HCT116 (cell line): ENCODE measurements around the gene HOXD9. TPM values are rescaled to one million over a fixed set of nuclear protein-coding genes. Genes with fewer than 3 reads are reported as not detected.

Experiments used
- ATAC-seq: fragments of 200-7000 bp; cut with Tn5 transposase; 2 replicates; pipeline ENCODE4 v1.9.1; 2020; ENCODE audit warnings: mild to moderate bottlenecking, moderate library complexity
- BruUV-seq: library from RNA; stranded (reverse); fragments of 400-500 nt; replicated peaks from 2 replicates; lab custom pipeline; 2021; lab: Mats Ljungman, UMichigan
- CTCF ChIA-PET: fragments of 300-600 bp; sonication (Branson Sonifier 250); formaldehyde crosslinking; loops from one replicate; lab custom pipeline; 2021; ENCODE audit warnings: antibody characterized with exemption; lab: Charles Lee
- POLR2A ChIA-PET: fragments of 300-600, 350-600 bp; sonication (Branson Sonifier 250); formaldehyde crosslinking; loops from one replicate; lab custom pipeline; 2021; ENCODE audit warnings: antibody characterized with exemption; lab: Charles Lee
- RAD21 ChIA-PET, 2 experiments: fragments of 300-600 bp; sonication (Branson Sonifier 250); formaldehyde crosslinking; loops; one replicate each; lab custom pipeline; 2023; ENCODE audit warnings: low total read pairs in 2 of 2; ENCODE audit not compliant: uncharacterized antibody in 2 of 2, unreplicated experiment in 2 of 2, low non-redundant PET in 1 of 2; lab: Charles Lee
- DNase-seq: peaks from one replicate; pipeline ENCODE4 v3.0.0-alpha.2; 2010; ENCODE audit warnings: low read depth, low spot score
- H2AFZ ChIP-seq: fragments of 200-600 bp; shearing (Covaris generic), sonication (generic); 2 replicates; pipeline ENCODE4 v1.6.1; 2017; ENCODE audit warnings: low read depth, mixed run types, mixed read lengths, antibody characterized with exemption, low read length; ENCODE audit not compliant: poor library complexity, severe bottlenecking
- H3K27ac ChIP-seq: 2 replicates; pipeline ENCODE4 v1.5.1; 2012; ENCODE audit warnings: low read depth, low read length
- H3K27me3 ChIP-seq: fragments of 200-600 bp; sonication (generic); 2 replicates; pipeline ENCODE4 v1.6.1; 2016; ENCODE audit warnings: mixed run types, low read length, mixed read lengths; ENCODE audit not compliant: insufficient read depth
- H3K36me3 ChIP-seq, 2 experiments: fragments of 200-500 bp in 1 of 2; fragments of 200-600 bp in 1 of 2; sonication (Bioruptor generic) in 1 of 2; sonication (generic) in 1 of 2; 2 replicates each; pipeline versions ENCODE4 v1.5.1 to v1.6.1; 2014 to 2016; ENCODE audit warnings: low read length in 2 of 2, inconsistent platforms in 1 of 2, mixed read lengths in 1 of 2, mixed run types in 1 of 2; ENCODE audit not compliant: insufficient read depth in 2 of 2, control insufficient read depth in 1 of 2
- H3K4me1 ChIP-seq, 2 experiments: fragments of 200-600 bp in 1 of 2; sonication (generic) in 1 of 2; 2 replicates each; pipeline versions ENCODE4 v1.5.1 to v1.6.1; 2012 to 2017; ENCODE audit warnings: low read length in 2 of 2, inconsistent platforms in 1 of 2, mild to moderate bottlenecking in 1 of 2, mixed read lengths in 1 of 2, mixed run types in 1 of 2, moderate library complexity in 1 of 2; ENCODE audit not compliant: insufficient read depth in 2 of 2, control insufficient read depth in 1 of 2
- H3K4me2 ChIP-seq: fragments of 200-600 bp; sonication (generic); 2 replicates; pipeline ENCODE4 v1.6.1; 2017; ENCODE audit warnings: mixed run types, low read length, mixed read lengths
- H3K4me3 ChIP-seq, 2 experiments: fragments of 200-600 bp in 1 of 2; sonication (generic) in 1 of 2; replicated peaks in 1 of 2; 2 replicates each; pipeline ENCODE4 v1.5.1; 2011 to 2016; ENCODE audit warnings: low read length in 2 of 2, control low read depth in 1 of 2, low read depth in 1 of 2, mild to moderate bottlenecking in 1 of 2, mixed read lengths in 1 of 2, mixed run types in 1 of 2
- H3K79me2 ChIP-seq: fragments of 200-600 bp; sonication (generic); 2 replicates; pipeline ENCODE4 v1.6.1; 2017; ENCODE audit warnings: mild to moderate bottlenecking, mixed run types, low read length, moderate library complexity, mixed read lengths; ENCODE audit not compliant: insufficient read depth
- H3K9ac ChIP-seq: fragments of 200-600 bp; sonication (generic); 2 replicates; pipeline ENCODE4 v1.6.1; 2016; ENCODE audit warnings: low read length, mixed read lengths
- H3K9me2 ChIP-seq: fragments of 200-600 bp; sonication (generic), shearing (Covaris generic); 2 replicates; pipeline ENCODE4 v1.6.1; 2017; ENCODE audit warnings: mixed run types, mild to moderate bottlenecking, moderate library complexity; ENCODE audit not compliant: insufficient read depth
- H3K9me3 ChIP-seq, 2 experiments: fragments of 200-500 bp in 1 of 2; fragments of 200-600 bp in 1 of 2; sonication (Bioruptor generic) in 1 of 2; sonication (generic) in 1 of 2; 2 replicates each; pipeline ENCODE4 v1.6.1; 2014 to 2017; ENCODE audit warnings: low read length in 2 of 2, mixed read lengths in 2 of 2, inconsistent platforms in 1 of 2, low read depth in 1 of 2, mild to moderate bottlenecking in 1 of 2, mixed run types in 1 of 2, moderate library complexity in 1 of 2; ENCODE audit not compliant: control insufficient read depth in 1 of 2, insufficient read depth in 1 of 2
- H4K20me1 ChIP-seq: fragments of 200-600 bp; sonication (generic), shearing (Covaris generic); 2 replicates; pipeline ENCODE4 v1.6.1; 2017; ENCODE audit warnings: mixed run types, mild to moderate bottlenecking, moderate library complexity; ENCODE audit not compliant: insufficient read depth
- CBX3 ChIP-seq: IDR thresholded peaks from 2 replicates; pipeline ENCODE4 v1.6.1; 2012; ENCODE audit warnings: low read depth
- CEBPB ChIP-seq: IDR thresholded peaks from 2 replicates; pipeline ENCODE4 v1.6.1; 2012; ENCODE audit warnings: low read depth
- ELF1 ChIP-seq: IDR thresholded peaks from 2 replicates; pipeline ENCODE4 v1.6.1; 2012; ENCODE audit warnings: low read depth, borderline replicate concordance
- JUND ChIP-seq: IDR thresholded peaks from 2 replicates; pipeline ENCODE4 v1.6.1; 2012
- POLR2A ChIP-seq: IDR thresholded peaks from 2 replicates; pipeline ENCODE4 v1.7.0; 2011; ENCODE audit warnings: borderline replicate concordance; ENCODE audit not compliant: insufficient read depth, insufficient read length; ENCODE audit errors: extremely low read depth
- RAD21 ChIP-seq: IDR thresholded peaks from 2 replicates; pipeline ENCODE4 v1.6.1; 2012; ENCODE audit warnings: low read depth, mild to moderate bottlenecking
- REST ChIP-seq: IDR thresholded peaks from 2 replicates; pipeline ENCODE4 v1.6.1; 2012; ENCODE audit warnings: low read depth
- SRF ChIP-seq: IDR thresholded peaks from 2 replicates; pipeline ENCODE4 v1.6.1; 2012; ENCODE audit warnings: low read depth
- ZBTB33 ChIP-seq: IDR thresholded peaks from 2 replicates; pipeline ENCODE4 v1.6.1; 2011; ENCODE audit warnings: mild to moderate bottlenecking, low read length, moderate library complexity; ENCODE audit not compliant: insufficient replicate concordance; ENCODE audit errors: extremely low read depth
- ZFX ChIP-seq: fragments of 450-650 bp; IDR thresholded peaks from 2 replicates; pipeline ENCODE4 v1.6.1; 2017
- ZNF274 ChIP-seq: fragments of 200-500 bp; sonication (Bioruptor generic); IDR thresholded peaks from 2 replicates; pipeline ENCODE4 v1.6.1; 2014; ENCODE audit warnings: mild to moderate bottlenecking, low read depth, low read length, inconsistent platforms
- intact Hi-C: fragments of 100-400 bp; cut with micrococcal nuclease; formaldehyde crosslinking; loops from 2 replicates; pipeline ENCODE4 v1.10.0; 2022
- total RNA-seq: library from RNA; stranded (reverse); gene quantifications from one replicate; pipeline ENCODE4 v1.2.1, GENCODE V29; 2021; ENCODE audit not compliant: unreplicated experiment
- TF ChIP-seq, protein P1 (sequence below): IDR thresholded peaks from 2 replicates; pipeline ENCODE4 v1.6.1; 2012

Gene HOXD9
- total RNA-seq, 1 experiment from 2014 or later: not detected

DNA sequence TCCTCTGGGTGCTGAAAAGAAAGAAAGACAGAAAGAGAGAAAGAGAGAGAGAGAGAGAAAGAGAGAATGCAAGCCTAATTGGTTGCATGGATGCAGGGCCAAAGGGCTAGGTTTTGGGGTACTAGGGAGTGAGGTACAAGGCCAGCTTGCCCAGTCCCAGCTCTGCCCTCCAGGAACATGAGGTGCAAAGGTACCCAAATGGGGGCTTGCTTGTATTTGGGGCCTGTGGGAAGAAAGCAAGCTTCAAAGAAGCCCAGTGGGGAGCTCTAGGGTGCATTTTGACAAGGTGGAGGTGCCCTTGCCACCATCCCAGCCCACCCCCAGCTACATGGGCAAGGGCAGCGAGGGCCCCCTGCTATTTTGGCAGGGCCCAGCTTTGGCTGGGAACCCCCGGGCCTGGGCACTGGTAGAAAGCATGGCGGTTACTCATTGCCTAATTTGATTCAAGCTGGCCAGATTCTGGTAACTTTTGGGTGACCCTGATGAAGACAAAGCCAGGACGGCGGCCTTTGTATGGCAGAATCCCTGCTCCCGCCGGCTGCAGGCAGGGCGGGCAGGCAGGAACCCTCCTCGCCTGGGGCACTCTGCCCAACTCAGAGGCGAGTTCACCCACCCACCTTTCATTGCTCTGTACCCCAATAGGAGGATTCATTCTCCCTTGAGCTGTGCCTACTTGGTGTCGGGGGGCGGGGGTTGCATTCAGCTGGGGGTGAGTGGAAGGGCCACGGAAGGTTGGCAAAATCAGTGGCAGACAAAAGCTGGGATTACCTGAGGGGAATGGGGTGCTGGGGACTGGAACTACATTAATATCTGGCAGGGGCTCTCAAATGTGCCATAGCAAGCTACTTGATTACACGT is 28.3 kb downstream of the HOXD9 start:
- no peaks in the 10 kb centered on the region for H3K27me3 ChIP-seq

DNA sequence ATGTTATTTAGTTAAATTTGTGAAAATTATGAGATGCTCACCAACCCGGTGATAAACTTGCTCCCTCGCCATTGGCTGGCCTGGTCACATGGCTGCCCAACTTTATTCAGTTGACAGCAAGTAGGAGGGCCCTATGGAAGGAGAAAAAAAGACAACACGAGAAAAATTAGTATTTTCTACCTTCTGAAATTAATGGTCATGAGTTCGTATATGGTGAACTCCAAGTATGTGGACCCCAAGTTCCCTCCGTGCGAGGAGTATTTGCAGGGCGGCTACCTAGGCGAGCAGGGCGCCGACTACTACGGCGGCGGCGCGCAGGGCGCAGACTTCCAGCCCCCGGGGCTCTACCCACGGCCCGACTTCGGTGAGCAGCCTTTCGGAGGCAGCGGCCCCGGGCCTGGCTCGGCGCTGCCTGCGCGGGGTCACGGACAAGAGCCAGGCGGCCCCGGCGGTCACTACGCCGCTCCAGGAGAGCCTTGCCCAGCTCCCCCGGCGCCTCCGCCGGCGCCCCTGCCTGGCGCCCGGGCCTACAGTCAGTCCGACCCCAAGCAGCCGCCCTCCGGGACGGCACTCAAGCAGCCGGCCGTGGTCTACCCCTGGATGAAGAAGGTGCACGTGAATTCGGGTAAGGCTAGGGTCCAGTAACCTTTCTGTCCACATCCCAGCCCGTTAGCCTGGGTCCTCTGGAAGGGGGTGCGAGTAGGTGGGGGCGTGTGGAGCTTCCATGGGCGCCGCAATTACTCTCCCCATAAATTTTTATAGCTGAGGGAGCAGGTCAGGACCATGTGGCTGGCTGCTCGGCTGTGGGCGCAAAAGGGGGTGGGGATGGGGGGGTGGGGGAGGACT is 29.1 kb downstream of the HOXD9 start, which contains the start of gene HOXD4:
Gene HOXD4, plus strand, starts transcription at position 109 of the 846 bp plus-strand sequence. Its CDS starts 84 bp downstream, at position 193.
- DNase-seq: no peak
- no peak for ATAC-seq
- H4K20me1 ChIP-seq: no peaks in the 10 kb centered on the region
- intact Hi-C loops: no loop called here
- no peak within 1 kb of the TSS for H3K27ac ChIP-seq
- CTCF ChIA-PET: no interaction called here
- H3K4me3 ChIP-seq: no peak within 1 kb of the TSS
- RAD21 ChIA-PET: no interaction called here
- no peak within 1 kb of the TSS for H3K4me2 ChIP-seq
- no peaks in the 10 kb centered on the region for H3K79me2 ChIP-seq
- H3K9ac ChIP-seq: no peak within 1 kb of the TSS
- POLR2A ChIA-PET: no interaction called here
- H3K27me3 ChIP-seq: no peaks in the 10 kb centered on the region
- no peaks in the 10 kb centered on the region for H3K4me1 ChIP-seq
- no peaks in the 10 kb centered on the region for H3K9me3 ChIP-seq
- H2AFZ ChIP-seq: no peak within 1 kb of the TSS
- no peaks in the 10 kb centered on the region for H3K36me3 ChIP-seq
- BruUV-seq: no TSS peak
- H3K9me2 ChIP-seq: no peaks in the 10 kb centered on the region
- TF ChIP-seq ELF1 (no peak), RAD21 (no peak), REST (no peak), CBX3 (no peak), ZFX (no peak), POLR2A (no peak), ZNF274 (no peak), JUND (no peak), ZBTB33 (no peak), SRF (no peak)
- TF ChIP-seq, protein P1, sequence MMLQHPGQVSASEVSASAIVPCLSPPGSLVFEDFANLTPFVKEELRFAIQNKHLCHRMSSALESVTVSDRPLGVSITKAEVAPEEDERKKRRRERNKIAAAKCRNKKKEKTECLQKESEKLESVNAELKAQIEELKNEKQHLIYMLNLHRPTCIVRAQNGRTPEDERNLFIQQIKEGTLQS: no peak

More for the DNA sequence above, 28.3 kb downstream of the HOXD9 start:
- RAD21 ChIA-PET: no interaction called here
- intact Hi-C loops: no loop called here
- Histone ChIP-seq H3K27ac (no peak overlapping the region), H3K9me3 (no peaks in the 10 kb centered on the region), H3K4me1 (no peaks in the 10 kb centered on the region), H4K20me1 (no peaks in the 10 kb centered on the region), H3K36me3 (no peaks in the 10 kb centered on the region), H2AFZ (no peak overlapping the region), H3K4me2 (no peak overlapping the region), H3K9me2 (no peaks in the 10 kb centered on the region), H3K4me3 (no peak overlapping the region), H3K9ac (no peak overlapping the region), H3K79me2 (no peaks in the 10 kb centered on the region)
- DNase-seq (no peak), ATAC-seq (no peak)
- CTCF ChIA-PET: no interaction called here
- TF ChIP-seq CBX3 (no peak), CEBPB (no peak), ELF1 (no peak), POLR2A (no peak)
- POLR2A ChIA-PET: no interaction called here
- no TSS peak for BruUV-seq
